K562 (cell line): Measurements from ENCODE around the gene CSTPP1. TPM values are rescaled to one million over a fixed set of nuclear protein-coding genes. Genes with fewer than 3 reads are reported as not detected.
A peak's percentile ranks its signal among the peaks of the same experiment; 100 is the strongest.

Experiments used
- ATAC-seq: fragments of 200-7000 bp; cut with Tn5 transposase; 3 replicates; pipeline ENCODE4 v1.9.1; 2020; ENCODE audit warnings: moderate library complexity
- BruUV-seq: library from RNA; stranded (reverse); fragments of 400-500 nt; replicated peaks from 2 replicates; lab custom pipeline; 2021; lab: Mats Ljungman, UMichigan
- CTCF ChIA-PET: fragments of 300-600 bp; formaldehyde crosslinking; extraction: SDS; loops from one replicate; lab custom pipeline; 2021; ENCODE audit warnings: low intra/inter-chr PET ratio; lab: Yijun Ruan, JAX
- POLR2A ChIA-PET: fragments of 300-600, 350-650 bp; sonication (Branson Sonifier 250); formaldehyde crosslinking; extraction: SDS; loops from one replicate; lab custom pipeline; 2021; ENCODE audit warnings: antibody characterized with exemption, inconsistent platforms; lab: Yijun Ruan, JAX
- DNase-seq, 4 experiments: peaks; one replicate each; pipeline versions ENCODE4 v3.0.0 to v3.0.0-alpha.2; 2011 to 2018; ENCODE audit warnings: low spot score in 3 of 4, mixed read lengths in 3 of 4; ENCODE audit errors: extremely low read depth in 1 of 4
- FAIRE-seq: peaks from 2 replicates; lab custom pipeline; 2011; peaks lifted over from hg19 to GRCh38; lab: Jason Lieb, UNC
- H2AFZ ChIP-seq: 2 replicates; pipeline ENCODE4 v1.6.0; 2011; ENCODE audit warnings: low read depth, low read length, control low read depth, inconsistent platforms
- H3K27ac ChIP-seq: fragments of 200-600 bp; 3 replicates; pipeline ENCODE4 v1.8.0; 2011; ENCODE audit warnings: low read depth, mild to moderate bottlenecking, control low read depth, inconsistent platforms, low read length, moderate library complexity, mixed read lengths; ENCODE audit errors: extremely low read depth
- H3K27me3 ChIP-seq, 2 experiments: fragments of 300-600 bp in 1 of 2; 2 replicates in 1 of 2; 3 replicates in 1 of 2; pipeline versions ENCODE4 v1.6.0 to v1.8.0; 2011; ENCODE audit warnings: inconsistent platforms in 2 of 2, low read length in 2 of 2, mild to moderate bottlenecking in 1 of 2, mixed read lengths in 1 of 2, moderate library complexity in 1 of 2; ENCODE audit not compliant: control insufficient read depth in 2 of 2, insufficient read depth in 2 of 2
- H3K36me3 ChIP-seq: fragments of 300-600 bp; 3 replicates; pipeline ENCODE4 v1.8.0; 2011; ENCODE audit warnings: mild to moderate bottlenecking, low read length, inconsistent platforms; ENCODE audit not compliant: control insufficient read depth, insufficient read depth
- H3K4me1 ChIP-seq, 2 experiments: fragments of 200-600 bp in 1 of 2; replicated peaks in 1 of 2; 2 replicates in 1 of 2; 3 replicates in 1 of 2; pipeline versions ENCODE4 v1.5.1 to v1.8.0; 2011; ENCODE audit warnings: inconsistent platforms in 2 of 2, low read length in 2 of 2, mild to moderate bottlenecking in 1 of 2, mixed read lengths in 1 of 2, moderate library complexity in 1 of 2; ENCODE audit not compliant: control insufficient read depth in 2 of 2, insufficient read depth in 2 of 2
- H3K4me2 ChIP-seq: 2 replicates; pipeline ENCODE4 v1.6.1; 2011; ENCODE audit warnings: low read length, control low read depth, inconsistent platforms, mixed read lengths; ENCODE audit not compliant: insufficient read depth
- H3K4me3 ChIP-seq: fragments of 200-600 bp; sonication (generic), shearing (Covaris generic); 2 replicates; pipeline ENCODE4 v1.5.1; 2016; ENCODE audit warnings: control low read depth, inconsistent platforms
- H3K79me2 ChIP-seq: fragments of 200-600 bp; 3 replicates; pipeline ENCODE4 v1.8.0; 2011; ENCODE audit warnings: low read length, inconsistent platforms; ENCODE audit not compliant: control insufficient read depth, insufficient read depth
- H3K9ac ChIP-seq, 2 experiments: 2 replicates each; pipeline versions ENCODE4 v1.6.0 to v1.6.1; 2011; ENCODE audit warnings: low read depth in 2 of 2, low read length in 2 of 2, control low read depth in 1 of 2, inconsistent platforms in 1 of 2, mild to moderate bottlenecking in 1 of 2, mixed read lengths in 1 of 2; ENCODE audit not compliant: insufficient read depth in 1 of 2
- H3K9me1 ChIP-seq: one replicate; pipeline ENCODE4 v1.6.0; 2011; ENCODE audit warnings: inconsistent platforms, mild to moderate bottlenecking, low read length, moderate library complexity; ENCODE audit not compliant: control insufficient read depth, insufficient read depth
- H3K9me3 ChIP-seq: replicated peaks from 2 replicates; pipeline ENCODE4 v1.5.1; 2011; ENCODE audit warnings: low read depth, low read length, inconsistent platforms; ENCODE audit not compliant: control insufficient read depth, insufficient read depth
- H4K20me1 ChIP-seq: replicated peaks from 2 replicates; pipeline ENCODE4 v1.6.1; 2011; ENCODE audit warnings: low read length, inconsistent platforms, mixed read lengths; ENCODE audit not compliant: control insufficient read depth, insufficient read depth
- CREB3 ChIP-seq: fragments of 450-650 bp; conservative IDR thresholded peaks from 2 replicates; pipeline ENCODE4 v1.6.1; 2016; ENCODE audit warnings: missing genetic modification characterization, low read depth, mild to moderate bottlenecking, missing compliant biosample characterization, moderate library complexity
- EGR1 ChIP-seq: fragments of 450-650 bp; conservative IDR thresholded peaks from 2 replicates; pipeline ENCODE4 v1.6.1; 2017; ENCODE audit warnings: mild to moderate bottlenecking
- HOXB6 ChIP-seq: fragments of 250-450 bp; sonication (Bioruptor Pico); IDR thresholded peaks from 2 replicates; pipeline ENCODE4 v1.5.1; 2022; ENCODE audit warnings: mild to moderate bottlenecking, borderline replicate concordance
- MTA3 ChIP-seq: fragments of 450-650 bp; formaldehyde crosslinking; IDR thresholded peaks from 2 replicates; pipeline ENCODE4 v1.6.1; 2017; ENCODE audit warnings: mild to moderate bottlenecking, borderline replicate concordance
- NCOA2 ChIP-seq, 2 experiments: fragments of 450-650 bp; IDR thresholded peaks; 2 replicates each; pipeline ENCODE4 v1.6.1; 2018; ENCODE audit warnings: mild to moderate bottlenecking in 2 of 2, moderate library complexity in 1 of 2; ENCODE audit not compliant: partially characterized antibody in 2 of 2
- SRSF1 ChIP-seq: fragments of 200-400 bp; formaldehyde crosslinking; IDR thresholded peaks from 2 replicates; pipeline ENCODE4 v1.6.1; 2017; ENCODE audit warnings: mild to moderate bottlenecking, low read depth, low read length, moderate library complexity
- TARDBP ChIP-seq: fragments of 450-650 bp; IDR thresholded peaks from 2 replicates; pipeline ENCODE4 v1.6.1; 2016
- ZBTB17 ChIP-seq: fragments of 450-650 bp; formaldehyde crosslinking; IDR thresholded peaks from 2 replicates; pipeline ENCODE4 v1.4.0; 2020; ENCODE audit warnings: mild to moderate bottlenecking
- ZNF140 ChIP-seq: fragments of 250-450 bp; sonication (Bioruptor Pico); IDR thresholded peaks from 2 replicates; pipeline ENCODE4 v1.8.0; 2021; ENCODE audit warnings: moderate library complexity, mild to moderate bottlenecking, inconsistent platforms
- ZNF384 ChIP-seq: IDR thresholded peaks from 2 replicates; pipeline ENCODE4 v1.6.1; 2012; ENCODE audit warnings: low read depth, low read length, improper control_type of control experiment
- WGBS: fragments of 100-300 bp; shearing (Covaris generic); methylation state at CpG from one replicate; pipeline ENCODE4 v1.1.6; 2016; ENCODE audit warnings: low coverage, mixed read lengths; ENCODE audit not compliant: insufficient coverage; ENCODE audit errors: missing lambda C conversion rate; 5-methylcytosine and 5-hydroxymethylcytosine counted together
- in situ Hi-C: fragments of 300-500 bp; cut with MboI; formaldehyde crosslinking; loops from 4 replicates; pipeline ENCODE4 v1.15.0; 2018; ENCODE audit warnings: inconsistent platforms, mixed read lengths
- intact Hi-C: fragments of 100-400 bp; cut with micrococcal nuclease; formaldehyde crosslinking; loops from 2 replicates; pipeline ENCODE4 v1.14.2; 2022
- polyA plus RNA-seq, 8 experiments: library from polyadenylated mRNA; depleted of rRNA in 4 of 8; stranded (reverse) in 5 of 8; unstranded in 3 of 8; fragments of >200 nt; fragmentation: Nextera tagmentation in 2 of 8; fragmentation: Illumina TruSeq in 1 of 8; extraction: Ambion mirVana in 2 of 8; extraction: Trizol in 1 of 8; gene quantifications; 2 replicates each; pipeline versions ENCODE4 v1.2.1 to v1.2.3, GENCODE V29; 2011 to 2014; ENCODE audit warnings: inconsistent platforms in 1 of 8, missing spikeins in 1 of 8
- total RNA-seq, 7 experiments: library from RNA; depleted of rRNA in 6 of 7; stranded (reverse); fragments of >200 nt in 6 of 7; fragmentation: Illumina TruSeq in 2 of 7; extraction: Trizol in 2 of 7; gene quantifications; 2 replicates each; pipeline versions ENCODE4 v1.2.1 to v1.2.3, GENCODE V29; 2011 to 2021; ENCODE audit warnings: low replicate concordance in 1 of 7

CSTPP1 gene
- total and polyA plus RNA-seq, 9 of the 15 experiments (the other 6 are each of a cell fraction or from before 2014, with no cell fraction given), result 6.5 to 17.8 (median 9.2) TPM

DNA sequence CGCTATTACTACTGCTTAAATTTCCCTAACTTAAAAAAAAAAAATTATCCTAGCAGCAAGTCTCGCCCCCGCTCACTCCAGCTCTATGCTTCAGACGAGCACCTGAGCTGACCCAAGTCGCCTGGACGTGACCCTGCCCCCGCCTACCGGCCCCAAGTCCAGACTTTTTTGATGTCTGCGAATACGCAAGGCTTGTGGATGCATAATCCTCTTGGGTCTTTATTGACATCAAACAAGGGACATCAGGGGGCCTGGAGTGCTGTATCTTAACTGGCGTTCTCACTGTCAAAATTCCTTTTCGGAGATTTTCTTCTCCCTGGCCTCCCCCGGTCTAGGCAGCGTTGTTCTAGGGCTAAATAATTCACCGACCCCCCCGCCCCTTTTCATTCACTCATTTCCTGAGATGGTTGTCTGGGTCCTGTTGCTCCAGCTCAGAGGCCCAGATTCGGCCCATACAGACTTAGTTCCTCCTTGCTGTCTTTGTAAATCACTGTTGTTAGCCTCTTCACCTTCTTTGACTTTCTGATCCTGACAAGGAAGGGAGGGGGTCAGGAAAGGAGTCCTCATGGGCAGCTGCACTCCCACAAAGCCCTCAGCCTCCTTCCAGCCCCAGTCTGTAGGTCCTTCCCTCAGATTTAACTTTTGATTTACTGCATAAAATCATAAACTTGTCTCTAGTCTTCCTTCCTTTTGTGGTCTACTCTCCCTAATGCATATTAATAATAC lies 17.6 kb upstream of the CSTPP1 start:
- Histone ChIP-seq H3K27me3 (peaks cover 27 to 41% of the 10 kb centered on the region in 2 experiments), H3K4me2 (peak overlapping the region; percentile 14; the same call in 1 of the 2 replicates), H3K9me1 (no peaks in the 10 kb centered on the region), H3K79me2 (no peaks in the 10 kb centered on the region), H3K9me3 (no peaks in the 10 kb centered on the region), H3K27ac (no peak overlapping the region), H3K4me3 (peak overlapping the region; percentile 34; the same call in 1 of the 2 replicates), H4K20me1 (no peaks in the 10 kb centered on the region), H2AFZ (peak overlapping the region; percentile 46; the same call in 1 of the 2 replicates), H3K36me3 (no peaks in the 10 kb centered on the region), H3K9ac (peak overlapping the region in 1 of 2 experiments; percentile 26; a peak in 1 of 4 replicates), H3K4me1 (peaks cover 0 to 18% of the 10 kb centered on the region in 2 experiments; a peak in 3 of 5 replicates)
- no peak for TF ChIP-seq TARDBP
- peak; percentile 65 for TF ChIP-seq EGR1
- TF ChIP-seq ZNF384, result peak; percentile 12; the same call in 1 of the 2 replicates
- ATAC-seq (no peak), DNase-seq (peak in 1 of 4 experiments; percentile 37), FAIRE-seq (peak; percentile 23)
- ChIA-PET POLR2A (no interaction called here), CTCF (no interaction called here)
- BruUV-seq, result no TSS peak
- in situ Hi-C loops, result no loop called here
- intact Hi-C loops, result no loop called here
- 19% methylated on average over 17 of the region's 17 CpGs for WGBS

- Histone ChIP-seq H3K27ac (no peak overlapping the region), H3K4me2 (no peak overlapping the region), H3K4me3 (no peak overlapping the region), H3K9me1 (no peaks in the 10 kb centered on the region), H3K79me2 (no peaks in the 10 kb centered on the region), H3K9ac (no peak overlapping the region), H3K4me1 (peaks cover 0 to 18% of the 10 kb centered on the region in 2 experiments; a peak in 3 of 5 replicates), H3K9me3 (no peaks in the 10 kb centered on the region), H3K36me3 (no peaks in the 10 kb centered on the region), H3K27me3 (peaks cover 20 to 30% of the 10 kb centered on the region in 2 experiments; a peak in 4 of 5 replicates), H2AFZ (no peak overlapping the region), H4K20me1 (no peaks in the 10 kb centered on the region)
- intact Hi-C loops, result loop anchor here (2.0 kb wide), 1 partner anchor 232 kb away; no protein-coding TSS in a partner anchor
- DNase-seq (no peak), ATAC-seq (no peak), FAIRE-seq (no peak)
- TF ChIP-seq ZNF140 (CRISPR knock-in tag) (no peak), HOXB6 (CRISPR knock-in tag) (no peak), SRSF1 (no peak), ZBTB17 (no peak), NCOA2 (IDR thresholded peaks at IDR 0.05; ENCODE audit: partially characterized antibody in 2 of 2) (no peak), MTA3 (no peak), CREB3 (tag) (no peak)
- ChIA-PET POLR2A (no interaction called here), CTCF (no interaction called here)
- in situ Hi-C loops, result no loop called here
- no TSS peak for BruUV-seq
- WGBS, result 49% methylated on average over 4 of the region's 4 CpGs
Measured at GRCh38 chr11:46920755-46921154, 15.8 kb upstream of the CSTPP1 start.
